Fibroblast of the aortic adventitia (primary cell): ENCODE data around the gene MAP1B. TPM values are rescaled to one million over a fixed set of nuclear protein-coding genes. Genes with fewer than 3 reads are reported as not detected.

Experiments used
- DNase-seq: peaks from one replicate; pipeline ENCODE4 v3.0.0-alpha.2; 2010; ENCODE audit warnings: low read depth
- H3K4me3 ChIP-seq: 2 replicates; pipeline ENCODE4 v1.5.1; 2011; ENCODE audit warnings: low read depth, mild to moderate bottlenecking, control low read depth, low read length, moderate library complexity
- total RNA-seq: library from RNA; depleted of rRNA; stranded (reverse); fragments of >200 nt; gene quantifications from 2 replicates; pipeline ENCODE4 v1.2.3, GENCODE V29; 2012; ENCODE audit warnings: low replicate concordance
- TF ChIP-seq, protein P1 (sequence below): IDR thresholded peaks from 2 replicates; pipeline ENCODE4 v1.5.1; 2011; ENCODE audit warnings: mild to moderate bottlenecking, low read length, control low read depth, inconsistent platforms; ENCODE audit not compliant: insufficient read depth

MAP1B gene
- total RNA-seq, 1 donor: 401 TPM

- DNase-seq: peak; percentile 52
- no peak overlapping the region for H3K4me3 ChIP-seq
- TF ChIP-seq, protein P1, sequence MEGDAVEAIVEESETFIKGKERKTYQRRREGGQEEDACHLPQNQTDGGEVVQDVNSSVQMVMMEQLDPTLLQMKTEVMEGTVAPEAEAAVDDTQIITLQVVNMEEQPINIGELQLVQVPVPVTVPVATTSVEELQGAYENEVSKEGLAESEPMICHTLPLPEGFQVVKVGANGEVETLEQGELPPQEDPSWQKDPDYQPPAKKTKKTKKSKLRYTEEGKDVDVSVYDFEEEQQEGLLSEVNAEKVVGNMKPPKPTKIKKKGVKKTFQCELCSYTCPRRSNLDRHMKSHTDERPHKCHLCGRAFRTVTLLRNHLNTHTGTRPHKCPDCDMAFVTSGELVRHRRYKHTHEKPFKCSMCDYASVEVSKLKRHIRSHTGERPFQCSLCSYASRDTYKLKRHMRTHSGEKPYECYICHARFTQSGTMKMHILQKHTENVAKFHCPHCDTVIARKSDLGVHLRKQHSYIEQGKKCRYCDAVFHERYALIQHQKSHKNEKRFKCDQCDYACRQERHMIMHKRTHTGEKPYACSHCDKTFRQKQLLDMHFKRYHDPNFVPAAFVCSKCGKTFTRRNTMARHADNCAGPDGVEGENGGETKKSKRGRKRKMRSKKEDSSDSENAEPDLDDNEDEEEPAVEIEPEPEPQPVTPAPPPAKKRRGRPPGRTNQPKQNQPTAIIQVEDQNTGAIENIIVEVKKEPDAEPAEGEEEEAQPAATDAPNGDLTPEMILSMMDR: no peak
These were observed 38.1 kb downstream of the MAP1B start for GRCh38 chr5:72145348-72145747.

GRCh38 chr5:72146056-72146455 is 38.8 kb downstream of the MAP1B start:
- DNase-seq: no peak
- TF ChIP-seq, protein P1: no peak
- H3K4me3 ChIP-seq: no peak overlapping the region

- TF ChIP-seq, protein P1: no peak
- no peak overlapping the region for H3K4me3 ChIP-seq
- DNase-seq: no peak
These were observed 40.3 kb downstream of the MAP1B start for GRCh38 chr5:72147569-72147968.

GRCh38 chr5:72149742-72150141 is 42.5 kb downstream of the MAP1B start:
- peak; percentile 38 for DNase-seq
- no peak overlapping the region for H3K4me3 ChIP-seq
- TF ChIP-seq, protein P1: peak; percentile 22

GRCh38 chr5:72151169-72151568 is 43.9 kb downstream of the MAP1B start:
- no peak overlapping the region for H3K4me3 ChIP-seq
- DNase-seq: peak; percentile 51
- TF ChIP-seq, protein P1: no peak

- TF ChIP-seq, protein P1: no peak
- peak; percentile 72 for DNase-seq
- no peak overlapping the region for H3K4me3 ChIP-seq
These were observed 44.4 kb downstream of the MAP1B start for GRCh38 chr5:72151646-72152045.

DNA sequence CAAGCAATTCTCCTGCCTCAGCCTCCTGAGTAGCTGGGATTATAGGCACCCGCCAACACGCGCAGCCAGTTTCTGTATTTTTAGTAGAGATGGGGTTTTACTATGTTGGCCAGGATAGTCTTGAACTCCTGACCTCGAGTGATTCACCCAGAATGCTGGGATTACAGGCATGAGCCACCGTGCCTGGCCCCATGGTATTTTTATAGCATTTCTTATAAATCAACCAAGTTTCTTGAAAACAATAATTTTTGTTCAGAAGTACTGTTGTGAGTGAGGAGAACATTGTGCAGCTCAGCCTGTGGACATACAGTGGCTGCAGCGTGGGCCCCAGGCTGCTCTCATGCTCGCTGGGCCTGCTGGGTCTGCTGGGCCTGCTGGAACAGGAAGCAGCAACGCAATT is 45.3 kb downstream of the MAP1B start:
- DNase-seq: peak; percentile 56
- TF ChIP-seq, protein P1: no peak
- no peak overlapping the region for H3K4me3 ChIP-seq
